ENCODE data around the gene MLPH. TPM values are rescaled to one million over a fixed set of nuclear protein-coding genes. Genes with fewer than 3 reads are reported as not detected.

MLPH gene
- total RNA-seq, 1 donor from 2014 or later: 394 TPM

GRCh38 chr2:237511433-237511832 is 24.4 kb downstream of the MLPH start:
- Histone ChIP-seq H3K27me3 (ENCODE audit: low read depth) (no peaks in the 10 kb centered on the region), H3K27ac (no peak overlapping the region), H3K4me3 (no peak overlapping the region), H3K36me3 (peaks cover 46% of the 10 kb centered on the region), H3K9me3 (no peaks in the 10 kb centered on the region), H3K4me1 (peaks cover 68% of the 10 kb centered on the region)
- ATAC-seq: no peak
- no peak for DNase-seq
- no peak for TF ChIP-seq CTCF (IDR thresholded peaks at IDR 0.05)
- intact Hi-C loops (cut with DNase I): loop anchor here (5.0 kb wide), 1 partner anchor 61 kb away; no protein-coding TSS in a partner anchor

- Histone ChIP-seq H3K36me3 (peaks cover 46% of the 10 kb centered on the region), H3K27me3 (ENCODE audit: low read depth) (no peaks in the 10 kb centered on the region), H3K9me3 (no peaks in the 10 kb centered on the region), H3K27ac (peak overlapping the region; percentile 16), H3K4me3 (no peak overlapping the region), H3K4me1 (peaks cover 63% of the 10 kb centered on the region)
- ATAC-seq (no peak), DNase-seq (no peak)
- intact Hi-C loops (cut with DNase I): loop anchor here (5.0 kb wide), 1 partner anchor 60 kb away; no protein-coding TSS in a partner anchor
- no peak for TF ChIP-seq CTCF (IDR thresholded peaks at IDR 0.05)
Measured at GRCh38 chr2:237511885-237512405, 24.9 kb downstream of the MLPH start.

- H3K4me3 ChIP-seq: no peak overlapping the region
- peaks cover 46% of the 10 kb centered on the region for H3K36me3 ChIP-seq
- DNase-seq: peak; percentile 88
- no peaks in the 10 kb centered on the region for H3K27me3 ChIP-seq (ENCODE audit: low read depth)
- ATAC-seq: peak; percentile 80 to 82
- H3K27ac ChIP-seq: peak overlapping the region; percentile 74
- intact Hi-C loops (cut with DNase I): loop anchor here (5.0 kb wide), 1 partner anchor 59 kb away; no protein-coding TSS in a partner anchor
- no peaks in the 10 kb centered on the region for H3K9me3 ChIP-seq
- peak; percentile 87 for TF ChIP-seq CTCF (IDR thresholded peaks at IDR 0.05)
- H3K4me1 ChIP-seq: peaks cover 54% of the 10 kb centered on the region
Measured at GRCh38 chr2:237512774-237513466, 25.9 kb downstream of the MLPH start.

- Histone ChIP-seq H3K27ac (no peak overlapping the region), H3K27me3 (ENCODE audit: low read depth) (no peaks in the 10 kb centered on the region), H3K4me3 (no peak overlapping the region), H3K36me3 (peaks cover 54% of the 10 kb centered on the region), H3K4me1 (peaks cover 46% of the 10 kb centered on the region), H3K9me3 (no peaks in the 10 kb centered on the region)
- no peak for TF ChIP-seq CTCF (IDR thresholded peaks at IDR 0.05)
- ATAC-seq (no peak), DNase-seq (no peak)
- intact Hi-C loops (cut with DNase I): loop anchor here (5.0 kb wide), 1 partner anchor 59 kb away; no protein-coding TSS in a partner anchor
Measured at GRCh38 chr2:237513693-237514092, 26.6 kb downstream of the MLPH start.

- Histone ChIP-seq H3K27ac (no peak overlapping the region), H3K27me3 (ENCODE audit: low read depth) (no peaks in the 10 kb centered on the region), H3K4me3 (no peak overlapping the region), H3K9me3 (no peaks in the 10 kb centered on the region), H3K4me1 (peaks cover 37% of the 10 kb centered on the region), H3K36me3 (peaks cover 62% of the 10 kb centered on the region)
- intact Hi-C loops (cut with DNase I): loop anchor here (5.0 kb wide), 1 partner anchor 58 kb away; no protein-coding TSS in a partner anchor
- DNase-seq (no peak), ATAC-seq (no peak)
- no peak for TF ChIP-seq CTCF (IDR thresholded peaks at IDR 0.05)
Measured at GRCh38 chr2:237514474-237515130, 27.6 kb downstream of the MLPH start.

Data from lower lobe of right lung (tissue), 2 donors.